HEK293 (cell line): Measurements from ENCODE around the gene SVIL.

ENCODE experiments used
- CTCF ChIA-PET: fragments of 350-600 bp; formaldehyde crosslinking; extraction: SDS; loops from one replicate; lab custom pipeline; 2021; ENCODE audit warnings: antibody characterized with exemption; lab: Yijun Ruan, JAX
- POLR2A ChIA-PET: fragments of 300-600 bp; formaldehyde crosslinking; extraction: SDS; loops from one replicate; lab custom pipeline; 2020; ENCODE audit warnings: antibody characterized with exemption, inconsistent platforms; lab: Yijun Ruan, JAX
- H3K27ac ChIP-seq: fragments of 200-500 bp; sonication (Bioruptor generic); 2 replicates; pipeline ENCODE4 v1.5.1; 2014; ENCODE audit warnings: low read depth, low read length, control low read depth, inconsistent platforms; ENCODE audit errors: extremely low read depth
- H3K36me3 ChIP-seq, 2 experiments: fragments of 200-500 bp in 1 of 2; sonication (Bioruptor generic) in 1 of 2; 1 replicate in 1 of 2; 2 replicates in 1 of 2; pipeline ENCODE4 v1.5.1; 2014 to 2017; ENCODE audit warnings: inconsistent platforms in 2 of 2, low read length in 2 of 2; ENCODE audit not compliant: control insufficient read depth in 2 of 2, insufficient read depth in 1 of 2
- H3K4me1 ChIP-seq: fragments of 200-500 bp; sonication (Bioruptor generic); 2 replicates; pipeline ENCODE4 v1.5.1; 2014; ENCODE audit warnings: mild to moderate bottlenecking, low read length, inconsistent platforms; ENCODE audit not compliant: control insufficient read depth, insufficient read depth
- H3K4me3 ChIP-seq: 2 replicates; pipeline ENCODE4 v1.5.1; 2011; ENCODE audit warnings: low read depth, mild to moderate bottlenecking, control low read depth, low read length, moderate library complexity
- H3K9me3 ChIP-seq: fragments of 200-500 bp; sonication (Bioruptor generic); 2 replicates; pipeline ENCODE4 v1.5.1; 2014; ENCODE audit warnings: low read depth, low read length, inconsistent platforms; ENCODE audit not compliant: control insufficient read depth, insufficient read depth
- BCL11A ChIP-seq: fragments of 450-650 bp; formaldehyde crosslinking; IDR thresholded peaks from 2 replicates; pipeline ENCODE4 v1.5.1; 2016; ENCODE audit warnings: low read depth, missing biosample characterization, missing genetic modification characterization
- HOXD13 ChIP-seq: sonication (generic); formaldehyde crosslinking; IDR thresholded peaks from 2 replicates; pipeline ENCODE4 v1.8.0; 2022; ENCODE audit warnings: missing genetic modification reagents, borderline replicate concordance
- KLF1 ChIP-seq: fragments of 450-650 bp; formaldehyde crosslinking; IDR thresholded peaks from 2 replicates; pipeline ENCODE4 v1.5.1; 2016; ENCODE audit warnings: missing biosample characterization, missing genetic modification characterization
- REST ChIP-seq: fragments of 450-650 bp; formaldehyde crosslinking; IDR thresholded peaks from 2 replicates; pipeline ENCODE4 v1.5.1; 2016; ENCODE audit warnings: missing biosample characterization, missing genetic modification characterization
- SCRT2 ChIP-seq: fragments of 450-650 bp; formaldehyde crosslinking; IDR thresholded peaks from 2 replicates; pipeline ENCODE4 v1.5.1; 2016; ENCODE audit warnings: missing biosample characterization, missing genetic modification characterization
- ZFP3 ChIP-seq: fragments of 450-650 bp; formaldehyde crosslinking; IDR thresholded peaks from 2 replicates; pipeline ENCODE4 v1.5.1; 2016; ENCODE audit warnings: low read depth, missing biosample characterization, missing genetic modification characterization
- ZNF184 ChIP-seq: fragments of 450-650 bp; IDR thresholded peaks from 2 replicates; pipeline ENCODE4 v1.5.1; 2018; ENCODE audit warnings: missing biosample characterization, mild to moderate bottlenecking, missing genetic modification characterization
- ZNF211 ChIP-seq: fragments of 450-650 bp; formaldehyde crosslinking; IDR thresholded peaks from 2 replicates; pipeline ENCODE4 v1.5.1; 2016; ENCODE audit warnings: low read depth, missing biosample characterization, missing genetic modification characterization
- ZNF223 ChIP-seq: fragments of 450-650 bp; formaldehyde crosslinking; IDR thresholded peaks from 2 replicates; pipeline ENCODE4 v1.5.1; 2016; ENCODE audit warnings: missing biosample characterization, missing genetic modification characterization
- ZNF23 ChIP-seq: fragments of 450-650 bp; formaldehyde crosslinking; IDR thresholded peaks from 2 replicates; pipeline ENCODE4 v1.5.1; 2016; ENCODE audit warnings: missing biosample characterization, missing genetic modification characterization, borderline replicate concordance
- ZNF335 ChIP-seq: fragments of 450-650 bp; formaldehyde crosslinking; conservative IDR thresholded peaks from 2 replicates; pipeline ENCODE4 v1.5.1; 2016; ENCODE audit warnings: missing biosample characterization, missing genetic modification characterization
- ZNF350 ChIP-seq: fragments of 450-650 bp; formaldehyde crosslinking; IDR thresholded peaks from 2 replicates; pipeline ENCODE4 v1.5.0; 2017; ENCODE audit warnings: missing biosample characterization, mild to moderate bottlenecking, missing genetic modification characterization
- ZNF394 ChIP-seq: fragments of 450-650 bp; formaldehyde crosslinking; IDR thresholded peaks from 2 replicates; pipeline ENCODE4 v1.5.1; 2016; ENCODE audit warnings: missing biosample characterization, missing genetic modification characterization, mild to moderate bottlenecking, moderate library complexity, borderline replicate concordance
- ZNF510 ChIP-seq: fragments of 450-650 bp; formaldehyde crosslinking; IDR thresholded peaks from 2 replicates; pipeline ENCODE4 v1.5.1; 2018; ENCODE audit warnings: mild to moderate bottlenecking, missing genetic modification characterization, missing biosample characterization; ENCODE audit not compliant: insufficient replicate concordance
- ZNF610 ChIP-seq: fragments of 450-650 bp; formaldehyde crosslinking; IDR thresholded peaks from 2 replicates; pipeline ENCODE4 v1.5.1; 2016; ENCODE audit warnings: missing biosample characterization, missing genetic modification characterization, borderline replicate concordance
- ZNF623 ChIP-seq: fragments of 450-650 bp; formaldehyde crosslinking; IDR thresholded peaks from 2 replicates; pipeline ENCODE4 v1.5.1; 2016; ENCODE audit warnings: missing biosample characterization, missing genetic modification characterization
- ZNF626 ChIP-seq: fragments of 450-650 bp; sonication (Bioruptor Pico); formaldehyde crosslinking; IDR thresholded peaks from 2 replicates; pipeline ENCODE4 v1.5.1; 2018; ENCODE audit warnings: missing biosample characterization, missing genetic modification characterization, inconsistent platforms
- ZNF645 ChIP-seq: fragments of 450-650 bp; formaldehyde crosslinking; IDR thresholded peaks from 2 replicates; pipeline ENCODE4; 2016; ENCODE audit warnings: missing biosample characterization, missing genetic modification characterization
- ZNF670 ChIP-seq: fragments of 450-650 bp; formaldehyde crosslinking; IDR thresholded peaks from 2 replicates; pipeline ENCODE4 v1.5.1; 2016; ENCODE audit warnings: missing biosample characterization, missing genetic modification characterization, low read depth
- ZNF837 ChIP-seq: fragments of 450-650 bp; formaldehyde crosslinking; IDR thresholded peaks from 2 replicates; pipeline ENCODE4 v1.5.1; 2016; ENCODE audit warnings: missing biosample characterization, missing genetic modification characterization
- ZSCAN18 ChIP-seq: fragments of 450-650 bp; formaldehyde crosslinking; IDR thresholded peaks from 2 replicates; pipeline ENCODE4 v1.5.1; 2016; ENCODE audit warnings: missing biosample characterization, missing genetic modification characterization
- ZSCAN30 ChIP-seq: fragments of 450-650 bp; IDR thresholded peaks from 2 replicates; pipeline ENCODE4 v1.5.1; 2018; ENCODE audit warnings: missing biosample characterization, mild to moderate bottlenecking, missing genetic modification characterization, moderate library complexity
- ZSCAN4 ChIP-seq: fragments of 450-650 bp; formaldehyde crosslinking; IDR thresholded peaks from 2 replicates; pipeline ENCODE4 v1.5.1; 2017; ENCODE audit warnings: missing biosample characterization, missing genetic modification characterization
- ZSCAN5A ChIP-seq: fragments of 450-650 bp; formaldehyde crosslinking; IDR thresholded peaks from 2 replicates; pipeline ENCODE4 v1.5.1; 2016; ENCODE audit warnings: missing biosample characterization, missing genetic modification characterization

Gene SVIL

GRCh38 chr10:29603223-29603896 lies 31.4 kb downstream of the SVIL start:
- Histone ChIP-seq H3K4me1 (no peaks in the 10 kb centered on the region), H3K4me3 (no peak overlapping the region)
- CTCF ChIA-PET = interaction anchor here (0.6 to 1.1 kb wide), 3 partner anchors 38 to 187 kb away, joined by 4 to 6 read pairs (median 4); no protein-coding TSS in a partner anchor
- TF ChIP-seq ZNF623 (tag by site-specific recombination) = no peak
- no peak for TF ChIP-seq ZNF211 (tag by site-specific recombination)
- no peak for TF ChIP-seq HOXD13 (CRISPR knock-in tag)
- no peak for TF ChIP-seq ZNF23 (tag by site-specific recombination)
- no peak for TF ChIP-seq ZNF223 (tag by site-specific recombination)
- TF ChIP-seq ZNF350 = no peak
- no peak for TF ChIP-seq ZNF626 (tag by site-specific recombination)
- no peak for TF ChIP-seq ZFP3 (tag by site-specific recombination)
- TF ChIP-seq, all 188 proteins: peak for 0
- Histone ChIP-seq H3K36me3 (no peaks in the 10 kb centered on the region), H3K27ac (no peak overlapping the region), H3K9me3 (no peaks in the 10 kb centered on the region)
- POLR2A ChIA-PET = no interaction called here

GRCh38 chr10:29600821-29601220 lies 34.0 kb downstream of the SVIL start:
- ChIA-PET CTCF (interaction anchor here (1.0 to 1.9 kb wide), 2 partner anchors 10 to 14 kb away, joined by 3 to 15 read pairs; no protein-coding TSS in a partner anchor), POLR2A (no interaction called here)
- no peak overlapping the region for H3K27ac ChIP-seq
- H3K4me1 ChIP-seq = no peaks in the 10 kb centered on the region
- H3K9me3 ChIP-seq = no peaks in the 10 kb centered on the region
- TF ChIP-seq ZNF335 (no peak), ZSCAN4 (tag by site-specific recombination) (no peak), BCL11A (no peak), ZSCAN30 (tag by site-specific recombination) (no peak), ZNF837 (tag by site-specific recombination) (no peak), ZNF645 (no peak), KLF1 (tag by site-specific recombination) (no peak), ZSCAN18 (no peak), ZNF670 (tag by site-specific recombination) (no peak), ZNF184 (no peak), ZNF394 (tag by site-specific recombination) (no peak)
- no peak overlapping the region for H3K4me3 ChIP-seq
- H3K36me3 ChIP-seq = no peaks in the 10 kb centered on the region

- no peaks in the 10 kb centered on the region for H3K4me1 ChIP-seq
- no peaks in the 10 kb centered on the region for H3K9me3 ChIP-seq
- no peak overlapping the region for H3K27ac ChIP-seq
- no peak overlapping the region for H3K4me3 ChIP-seq
- H3K36me3 ChIP-seq = no peaks in the 10 kb centered on the region
- CTCF ChIA-PET = interaction anchor here (0.7 to 1.0 kb wide), 3 partner anchors 13 to 64 kb away, joined by 3 to 6 read pairs (median 3); no protein-coding TSS in a partner anchor
- POLR2A ChIA-PET = no interaction called here
- TF ChIP-seq REST (tag by site-specific recombination) = no peak
- TF ChIP-seq ZNF510 (tag by site-specific recombination) = no peak
- peak; percentile 64 for TF ChIP-seq SCRT2 (tag by site-specific recombination)
- no peak for TF ChIP-seq ZSCAN5A
- no peak for TF ChIP-seq ZNF610
Observed at GRCh38 chr10:29600067-29600466, 34.7 kb downstream of the SVIL start.
